H54 (cell line): ENCODE data around the gene CD68.

ENCODE experiments used
- DNase-seq: peaks from one replicate; pipeline ENCODE4 v3.0.0; 2011; ENCODE audit warnings: low spot score, mixed read lengths; ENCODE audit not compliant: insufficient read length
- FAIRE-seq: peaks from 3 replicates; lab custom pipeline; 2011; peaks lifted over from hg19 to GRCh38; lab: Jason Lieb, UNC
- POLR2A ChIP-seq: IDR thresholded peaks from 2 replicates; pipeline ENCODE4 v1.6.1; 2011; ENCODE audit warnings: low read depth, mild to moderate bottlenecking, low read length

The CD68 gene

DNA sequence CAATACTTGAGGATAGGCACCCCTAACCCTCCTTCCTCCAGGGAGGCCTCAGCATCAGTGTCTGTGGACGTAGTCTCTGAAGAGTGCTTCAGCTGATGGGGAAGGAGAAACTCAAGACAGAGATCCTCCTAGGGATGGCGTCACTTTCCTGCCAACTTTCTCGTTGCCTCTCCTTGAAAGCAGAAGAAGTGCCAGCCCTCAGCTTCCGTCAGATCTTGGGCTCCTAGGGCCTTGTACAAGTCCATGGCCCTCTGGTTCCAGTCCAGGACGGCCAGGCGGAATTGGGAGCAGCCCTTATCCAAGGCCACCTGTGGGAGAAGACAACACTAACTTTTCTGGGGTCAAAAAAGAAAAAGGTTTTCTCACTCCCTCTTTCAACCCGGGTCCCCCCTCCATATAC, 46.9 kb downstream of the CD68 start:
- FAIRE-seq, result no peak
- TF ChIP-seq POLR2A, result no peak
- DNase-seq, result no peak

DNA sequence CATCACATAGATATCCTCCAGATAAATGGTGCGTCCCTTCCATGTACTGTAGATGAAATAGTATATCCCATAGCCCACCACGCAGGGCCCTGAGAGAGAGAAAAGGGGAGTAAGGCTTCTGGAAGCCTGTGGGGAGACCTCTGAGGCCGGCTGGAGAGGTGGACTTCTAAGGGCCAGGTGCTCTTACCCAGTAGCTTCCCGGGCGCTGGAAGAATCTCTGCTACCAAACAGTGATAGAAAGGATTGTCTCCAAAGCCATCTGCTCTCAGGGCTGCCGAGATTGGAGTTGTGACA, 47.5 kb downstream of the CD68 start:
- TF ChIP-seq POLR2A, result no peak
- FAIRE-seq (no peak), DNase-seq (no peak)

DNA sequence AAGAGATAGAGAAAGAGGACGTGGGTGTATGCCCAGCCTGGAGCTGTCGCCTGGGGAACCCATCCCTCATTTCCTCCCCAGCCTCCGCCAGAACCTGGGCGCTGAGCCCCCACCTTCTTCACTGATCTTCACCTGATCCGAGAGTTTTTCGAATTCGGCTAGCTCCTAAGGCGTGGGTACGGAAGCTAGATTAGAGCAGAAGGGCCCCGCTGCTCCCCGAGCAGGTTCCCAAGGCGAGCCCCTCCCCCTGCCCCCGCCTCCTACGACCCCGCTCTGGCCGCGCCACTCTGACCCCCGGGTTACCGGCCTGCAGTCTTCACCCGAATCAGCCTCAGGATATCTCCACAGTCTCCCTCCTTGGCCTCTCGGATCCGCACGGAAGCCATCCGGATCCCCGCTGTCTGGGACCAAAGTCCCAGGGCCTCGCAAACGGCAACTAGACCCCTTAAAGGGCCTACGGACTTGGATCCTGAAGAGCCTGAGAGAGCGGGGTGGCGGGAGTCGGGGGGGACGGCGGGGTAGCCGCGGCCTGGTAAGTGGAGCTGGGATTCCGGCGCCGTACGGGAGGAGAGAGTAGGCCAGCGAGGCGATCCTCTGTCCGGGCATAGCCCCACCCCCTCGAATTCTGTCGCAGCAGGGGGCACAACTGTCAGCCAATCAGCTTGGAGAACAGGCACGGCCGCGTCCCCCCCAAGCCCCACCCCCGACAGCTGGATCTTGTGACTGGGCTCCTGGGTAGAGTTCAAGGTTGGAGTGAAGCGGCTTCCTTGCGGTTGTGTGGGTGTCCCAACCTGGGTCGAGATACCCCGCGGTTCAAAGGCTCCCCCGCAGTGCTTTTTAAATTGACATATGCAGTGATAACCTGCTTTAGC, 48.0 kb downstream of the CD68 start, which contains the start of gene SAT2:
Gene SAT2, minus strand, starts transcription at position 572 of the 872 bp plus-strand sequence. Its CDS starts 186 bp downstream, at position 386.
- peak; percentile 74 for TF ChIP-seq POLR2A
- FAIRE-seq, result no peak
- DNase-seq, result peak; percentile 77

DNA sequence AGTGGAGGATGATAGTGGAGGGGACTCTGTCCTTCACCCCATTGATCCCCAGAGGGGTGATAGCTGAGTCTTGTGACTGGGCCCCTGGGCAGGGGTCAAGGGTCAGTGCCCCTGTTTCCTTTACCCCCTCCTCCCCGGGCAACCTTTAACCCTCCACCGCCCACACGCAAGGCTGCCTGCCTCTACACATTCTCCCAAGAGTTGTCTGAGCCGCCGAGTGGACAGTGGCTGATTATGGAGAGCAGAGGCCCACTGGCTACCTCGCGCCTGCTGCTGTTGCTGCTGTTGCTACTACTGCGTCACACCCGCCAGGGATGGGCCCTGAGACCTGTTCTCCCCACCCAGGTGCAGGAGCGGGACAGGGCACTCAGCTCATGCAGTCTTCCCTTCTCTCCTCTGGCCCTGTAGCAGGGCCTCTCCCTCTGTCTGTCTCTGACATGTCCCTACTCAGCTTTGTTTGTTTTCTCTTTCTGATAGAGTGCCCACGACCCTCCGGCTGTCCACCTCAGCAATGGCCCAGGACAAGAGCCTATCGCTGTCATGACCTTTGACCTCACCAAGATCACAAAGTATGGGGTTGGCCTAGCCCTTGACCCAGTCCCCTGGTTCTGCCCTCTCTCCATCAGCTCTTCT, 50.6 kb downstream of the CD68 start, which contains the start of gene SHBG:
Gene SHBG, plus strand, starts transcription at position 197 of the 633 bp plus-strand sequence. Its CDS starts 38 bp downstream, at position 235.
- no peak for TF ChIP-seq POLR2A
- DNase-seq (no peak), FAIRE-seq (no peak)
